Neural cell (in vitro differentiated cells): ENCODE data around the gene SH3BP4. TPM values are rescaled to one million over a fixed set of nuclear protein-coding genes. Genes with fewer than 3 reads are reported as not detected.

Experiments
- H2AFZ ChIP-seq: fragments of 200-600, 300-800 bp; sonication (generic), shearing (Covaris generic); 2 replicates; pipeline ENCODE4 v1.6.0; 2014; ENCODE audit warnings: low read depth, mild to moderate bottlenecking, antibody characterized with exemption, low read length, moderate library complexity
- H3F3A ChIP-seq: fragments of 200-600 bp; shearing (Covaris generic); 2 replicates; pipeline ENCODE4 v1.6.1; 2016; ENCODE audit warnings: mild to moderate bottlenecking, moderate library complexity, mixed read lengths, antibody characterized with exemption, low read length; ENCODE audit not compliant: insufficient read depth, poor library complexity, severe bottlenecking
- H3K27ac ChIP-seq: fragments of 200-600, 300-800 bp; sonication (generic), shearing (Covaris generic); 2 replicates; pipeline ENCODE4 v1.5.1; 2014; ENCODE audit warnings: mild to moderate bottlenecking, low read length, moderate library complexity
- H3K27me3 ChIP-seq: fragments of 300-800, 200-600 bp; sonication (generic), shearing (Covaris generic); 2 replicates; pipeline ENCODE4 v1.6.0; 2014; ENCODE audit warnings: mild to moderate bottlenecking, low read depth, low read length, moderate library complexity; ENCODE audit not compliant: insufficient read depth
- H3K36me3 ChIP-seq: fragments of 300-800, 200-600 bp; sonication (generic), shearing (Covaris generic); 2 replicates; pipeline ENCODE4 v1.5.1; 2014; ENCODE audit warnings: mild to moderate bottlenecking, antibody characterized with exemption, low read length, moderate library complexity; ENCODE audit not compliant: insufficient read depth
- H3K4me2 ChIP-seq: fragments of 300-800, 200-600 bp; sonication (generic), shearing (Covaris generic); 2 replicates; pipeline ENCODE4 v1.6.0; 2014; ENCODE audit warnings: mild to moderate bottlenecking, low read length
- H3K4me3 ChIP-seq: fragments of 300-800, 200-600 bp; sonication (generic), shearing (Covaris generic); 2 replicates; pipeline ENCODE4 v1.5.1; 2014; ENCODE audit warnings: mild to moderate bottlenecking, low read length, moderate library complexity
- H3K79me2 ChIP-seq: fragments of 200-600 bp; shearing (Covaris generic); replicated peaks from 2 replicates; pipeline ENCODE4 v1.6.0; 2014; ENCODE audit warnings: mild to moderate bottlenecking, low read length, moderate library complexity; ENCODE audit not compliant: insufficient read depth
- H3K9ac ChIP-seq: fragments of 300-800, 200-600 bp; sonication (generic), shearing (Covaris generic); 2 replicates; pipeline ENCODE4 v1.6.1; 2016; ENCODE audit warnings: mild to moderate bottlenecking, low read length, mixed read lengths
- H3K9me2 ChIP-seq: fragments of 200-600 bp; shearing (Covaris generic); 2 replicates; pipeline ENCODE4 v1.6.1; 2016; ENCODE audit warnings: mild to moderate bottlenecking, low read length, mixed read lengths; ENCODE audit not compliant: insufficient read depth
- H3K9me3 ChIP-seq: fragments of 200-600, 300-800 bp; sonication (generic), shearing (Covaris generic); 2 replicates; pipeline ENCODE4 v1.6.1; 2016; ENCODE audit warnings: mild to moderate bottlenecking, mixed run types, low read length, moderate library complexity, mixed read lengths
- H4K20me1 ChIP-seq: fragments of 200-600 bp; shearing (Covaris generic); 2 replicates; pipeline ENCODE4 v1.6.1; 2016; ENCODE audit warnings: mild to moderate bottlenecking, mixed run types; ENCODE audit not compliant: insufficient read depth
- EP300 ChIP-seq: fragments of 450-650 bp; conservative IDR thresholded peaks from 2 replicates; pipeline ENCODE4 v1.6.1; 2014; ENCODE audit warnings: antibody characterized with exemption, mild to moderate bottlenecking, moderate library complexity; ENCODE audit not compliant: poor library complexity, severe bottlenecking
- EZH2 ChIP-seq: fragments of 200-600, 300-800 bp; shearing (Covaris generic), sonication (generic); IDR thresholded peaks from 2 replicates; pipeline ENCODE4 v1.6.1; 2014; ENCODE audit warnings: antibody characterized with exemption, low read length, borderline replicate concordance, mild to moderate bottlenecking; ENCODE audit not compliant: insufficient read depth, poor library complexity, severe bottlenecking
- MXI1 ChIP-seq: fragments of 450-650 bp; conservative IDR thresholded peaks from 2 replicates; pipeline ENCODE4 v1.6.1; 2014; ENCODE audit warnings: antibody characterized with exemption, mild to moderate bottlenecking; ENCODE audit not compliant: poor library complexity, severe bottlenecking
- POLR2AphosphoS5 ChIP-seq: IDR thresholded peaks from 2 replicates; pipeline ENCODE4 v1.6.1; 2012
- SMC3 ChIP-seq: fragments of 450-650 bp; conservative IDR thresholded peaks from 2 replicates; pipeline ENCODE4 v1.6.1; 2014; ENCODE audit warnings: antibody characterized with exemption, mild to moderate bottlenecking, moderate library complexity; ENCODE audit not compliant: poor library complexity
- TAF1 ChIP-seq: IDR thresholded peaks from 2 replicates; pipeline ENCODE4 v1.6.1; 2012; ENCODE audit warnings: low read depth
- polyA plus RNA-seq: library from polyadenylated mRNA; depleted of rRNA; stranded (reverse); fragments of >200 nt; gene quantifications from 2 replicates; pipeline ENCODE4 v1.2.3, GENCODE V29; 2014
- TF ChIP-seq, protein P1 (sequence below): fragments of 450-650 bp; IDR thresholded peaks from 2 replicates; pipeline ENCODE4 v1.5.1; 2014; ENCODE audit warnings: antibody characterized with exemption, mild to moderate bottlenecking, moderate library complexity; ENCODE audit not compliant: poor library complexity, severe bottlenecking
- TF ChIP-seq, protein P2 (sequence below): IDR thresholded peaks from 2 replicates; pipeline ENCODE4 v1.6.1; 2012; ENCODE audit warnings: borderline replicate concordance

SH3BP4 gene
- polyA plus RNA-seq, 1 donor from 2014 or later = 3.3 TPM

DNA sequence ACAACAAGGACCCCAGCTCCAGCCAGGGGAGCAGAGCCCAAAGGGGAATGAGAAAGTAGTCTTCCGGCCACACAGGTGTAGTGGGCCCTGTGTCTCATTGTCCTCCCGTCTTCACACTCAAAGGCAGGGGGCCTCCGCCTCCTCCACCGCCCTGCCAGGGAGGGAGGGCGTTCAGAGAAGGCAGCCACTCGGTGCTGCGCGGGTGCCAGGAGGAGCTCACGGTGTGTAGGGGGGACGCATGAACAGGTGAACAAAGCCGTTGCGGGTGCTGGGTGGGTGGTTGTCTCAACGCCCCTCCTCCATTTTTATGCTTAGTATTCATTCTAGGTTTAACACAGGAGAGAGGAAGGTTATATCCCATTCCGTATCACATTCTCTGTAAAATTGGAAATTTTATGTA, 36.7 kb downstream of the SH3BP4 start:
- Histone ChIP-seq H2AFZ (no peak overlapping the region), H3K9ac (no peak overlapping the region), H3K79me2 (peaks cover 57% of the 10 kb centered on the region), H3K27me3 (no peaks in the 10 kb centered on the region), H3K9me2 (no peaks in the 10 kb centered on the region), H3K27ac (no peak overlapping the region), H3K4me2 (no peak overlapping the region), H3K4me3 (no peak overlapping the region), H3F3A (no peaks in the 10 kb centered on the region), H4K20me1 (no peaks in the 10 kb centered on the region), H3K36me3 (no peaks in the 10 kb centered on the region), H3K9me3 (no peaks in the 10 kb centered on the region)
- TF ChIP-seq TAF1 (no peak), SMC3 (no peak), POLR2AphosphoS5 (no peak), MXI1 (no peak), EZH2 (no peak), EP300 (no peak)
- TF ChIP-seq, protein P1, sequence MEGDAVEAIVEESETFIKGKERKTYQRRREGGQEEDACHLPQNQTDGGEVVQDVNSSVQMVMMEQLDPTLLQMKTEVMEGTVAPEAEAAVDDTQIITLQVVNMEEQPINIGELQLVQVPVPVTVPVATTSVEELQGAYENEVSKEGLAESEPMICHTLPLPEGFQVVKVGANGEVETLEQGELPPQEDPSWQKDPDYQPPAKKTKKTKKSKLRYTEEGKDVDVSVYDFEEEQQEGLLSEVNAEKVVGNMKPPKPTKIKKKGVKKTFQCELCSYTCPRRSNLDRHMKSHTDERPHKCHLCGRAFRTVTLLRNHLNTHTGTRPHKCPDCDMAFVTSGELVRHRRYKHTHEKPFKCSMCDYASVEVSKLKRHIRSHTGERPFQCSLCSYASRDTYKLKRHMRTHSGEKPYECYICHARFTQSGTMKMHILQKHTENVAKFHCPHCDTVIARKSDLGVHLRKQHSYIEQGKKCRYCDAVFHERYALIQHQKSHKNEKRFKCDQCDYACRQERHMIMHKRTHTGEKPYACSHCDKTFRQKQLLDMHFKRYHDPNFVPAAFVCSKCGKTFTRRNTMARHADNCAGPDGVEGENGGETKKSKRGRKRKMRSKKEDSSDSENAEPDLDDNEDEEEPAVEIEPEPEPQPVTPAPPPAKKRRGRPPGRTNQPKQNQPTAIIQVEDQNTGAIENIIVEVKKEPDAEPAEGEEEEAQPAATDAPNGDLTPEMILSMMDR = no peak
- TF ChIP-seq, protein P2, sequence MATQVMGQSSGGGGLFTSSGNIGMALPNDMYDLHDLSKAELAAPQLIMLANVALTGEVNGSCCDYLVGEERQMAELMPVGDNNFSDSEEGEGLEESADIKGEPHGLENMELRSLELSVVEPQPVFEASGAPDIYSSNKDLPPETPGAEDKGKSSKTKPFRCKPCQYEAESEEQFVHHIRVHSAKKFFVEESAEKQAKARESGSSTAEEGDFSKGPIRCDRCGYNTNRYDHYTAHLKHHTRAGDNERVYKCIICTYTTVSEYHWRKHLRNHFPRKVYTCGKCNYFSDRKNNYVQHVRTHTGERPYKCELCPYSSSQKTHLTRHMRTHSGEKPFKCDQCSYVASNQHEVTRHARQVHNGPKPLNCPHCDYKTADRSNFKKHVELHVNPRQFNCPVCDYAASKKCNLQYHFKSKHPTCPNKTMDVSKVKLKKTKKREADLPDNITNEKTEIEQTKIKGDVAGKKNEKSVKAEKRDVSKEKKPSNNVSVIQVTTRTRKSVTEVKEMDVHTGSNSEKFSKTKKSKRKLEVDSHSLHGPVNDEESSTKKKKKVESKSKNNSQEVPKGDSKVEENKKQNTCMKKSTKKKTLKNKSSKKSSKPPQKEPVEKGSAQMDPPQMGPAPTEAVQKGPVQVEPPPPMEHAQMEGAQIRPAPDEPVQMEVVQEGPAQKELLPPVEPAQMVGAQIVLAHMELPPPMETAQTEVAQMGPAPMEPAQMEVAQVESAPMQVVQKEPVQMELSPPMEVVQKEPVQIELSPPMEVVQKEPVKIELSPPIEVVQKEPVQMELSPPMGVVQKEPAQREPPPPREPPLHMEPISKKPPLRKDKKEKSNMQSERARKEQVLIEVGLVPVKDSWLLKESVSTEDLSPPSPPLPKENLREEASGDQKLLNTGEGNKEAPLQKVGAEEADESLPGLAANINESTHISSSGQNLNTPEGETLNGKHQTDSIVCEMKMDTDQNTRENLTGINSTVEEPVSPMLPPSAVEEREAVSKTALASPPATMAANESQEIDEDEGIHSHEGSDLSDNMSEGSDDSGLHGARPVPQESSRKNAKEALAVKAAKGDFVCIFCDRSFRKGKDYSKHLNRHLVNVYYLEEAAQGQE = no peak

DNA sequence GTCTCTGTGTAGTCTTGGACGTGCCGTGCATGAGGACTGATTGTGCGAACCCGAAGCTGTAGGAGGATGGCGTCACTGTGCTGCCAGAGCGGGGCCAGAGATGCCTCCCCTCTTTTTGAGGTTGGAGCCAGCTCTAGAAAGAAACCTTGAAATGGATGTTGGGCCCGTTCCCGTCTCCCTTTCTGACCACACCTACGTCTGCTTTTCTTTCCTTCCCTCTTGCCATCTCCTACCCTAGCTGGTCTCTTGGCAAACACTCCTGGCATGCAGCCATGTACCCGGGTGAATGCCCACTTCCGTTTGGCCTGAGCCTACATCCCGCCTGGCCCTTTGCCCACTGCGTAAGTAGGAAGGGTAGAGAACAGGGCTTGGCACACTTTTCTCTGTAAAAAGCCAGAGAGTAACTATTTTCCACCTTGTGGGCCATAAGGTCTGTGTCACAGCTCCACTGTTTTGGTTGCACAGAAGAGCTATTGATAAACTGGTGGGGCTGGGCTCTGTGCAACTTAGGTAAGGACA, 37.4 kb downstream of the SH3BP4 start:
- Histone ChIP-seq H3K27ac (no peak overlapping the region), H3K9me2 (no peaks in the 10 kb centered on the region)
- TF ChIP-seq SMC3 = no peak
- TF ChIP-seq, protein P1 = no peak
- TF ChIP-seq, protein P2 = no peak

More for the DNA sequence above, 37.4 kb downstream of the SH3BP4 start:
- Histone ChIP-seq H3K36me3 (no peaks in the 10 kb centered on the region), H4K20me1 (no peaks in the 10 kb centered on the region), H3K4me2 (no peak overlapping the region), H3K4me3 (no peak overlapping the region), H3F3A (no peaks in the 10 kb centered on the region), H3K27me3 (no peaks in the 10 kb centered on the region), H2AFZ (no peak overlapping the region), H3K9me3 (no peaks in the 10 kb centered on the region), H3K9ac (no peak overlapping the region), H3K79me2 (peaks cover 58% of the 10 kb centered on the region)
